K562 treated with DMSO at 1 percent for 12 hours (cell line): ENCODE results near the gene NUDC. TPM values are rescaled to one million over a fixed set of nuclear protein-coding genes. Genes with fewer than 3 reads are reported as not detected.

Experiments
- total RNA-seq: library from RNA; unstranded; fragments of 300-600 nt; gene quantifications from 2 replicates; pipeline ENCODE4 v1.2.3, GENCODE V29; 2022; ENCODE audit not compliant: insufficient read depth

The NUDC gene
- 119 and 122 TPM in 2 replicates for total RNA-seq

GRCh38 chr1:26921540-26922430 is at the start of gene NUDC:
Gene NUDC, plus strand, starts transcription at chr1:26921743. Its CDS starts 106 bp downstream, at chr1:26921849.

GRCh38 chr1:26889551-26890466 is 31.7 kb upstream of the NUDC start, which contains the start of gene GPN2:
Gene GPN2, minus strand, starts transcription at chr1:26890283. Its CDS starts 187 bp downstream, at chr1:26890096.

DNA sequence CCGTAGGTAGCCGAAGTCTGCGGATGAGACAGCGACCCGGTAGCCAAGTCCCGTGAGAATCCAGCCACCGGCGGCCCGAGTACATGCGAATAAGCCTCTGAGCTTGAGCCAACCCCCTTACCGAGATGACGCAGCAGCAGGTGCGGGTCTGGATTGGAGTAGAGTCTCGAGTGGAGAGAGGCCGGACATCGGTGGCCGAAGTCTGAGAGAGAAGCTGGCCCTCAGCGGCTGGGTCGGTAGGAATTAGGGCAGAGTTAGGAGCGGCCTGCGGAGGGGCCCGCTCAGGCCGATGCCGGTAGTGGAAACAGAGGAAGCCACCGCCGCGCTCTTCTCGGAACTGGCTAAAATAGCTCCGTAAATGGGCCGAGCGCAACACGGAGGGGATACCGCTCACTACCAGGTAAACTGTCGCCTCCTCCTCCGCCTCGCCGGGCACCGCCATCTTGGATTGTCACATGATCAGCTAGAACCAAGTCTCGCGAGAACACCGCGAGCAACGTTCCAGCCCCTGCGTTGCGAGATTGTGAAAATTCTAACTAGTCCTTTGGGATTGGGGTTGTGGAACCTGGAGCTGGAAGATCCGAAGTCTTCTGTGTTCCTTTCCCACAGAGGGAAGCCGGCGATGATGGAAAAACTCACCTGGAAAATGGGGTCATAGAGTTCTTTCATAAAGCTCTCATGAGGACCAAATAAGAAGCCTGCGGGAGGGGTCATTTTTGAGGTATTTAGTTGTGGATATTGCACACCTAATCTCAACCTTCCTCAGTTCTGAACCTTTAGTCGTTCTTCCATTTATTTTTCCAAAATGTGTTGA is 21.3 kb upstream of the NUDC start, which contains the start of gene GPATCH3:
TSS of gene GPATCH3 (minus strand) at position 467 of the 814 bp plus-strand sequence. CDS start at position 442, 25 bp downstream.

DNA sequence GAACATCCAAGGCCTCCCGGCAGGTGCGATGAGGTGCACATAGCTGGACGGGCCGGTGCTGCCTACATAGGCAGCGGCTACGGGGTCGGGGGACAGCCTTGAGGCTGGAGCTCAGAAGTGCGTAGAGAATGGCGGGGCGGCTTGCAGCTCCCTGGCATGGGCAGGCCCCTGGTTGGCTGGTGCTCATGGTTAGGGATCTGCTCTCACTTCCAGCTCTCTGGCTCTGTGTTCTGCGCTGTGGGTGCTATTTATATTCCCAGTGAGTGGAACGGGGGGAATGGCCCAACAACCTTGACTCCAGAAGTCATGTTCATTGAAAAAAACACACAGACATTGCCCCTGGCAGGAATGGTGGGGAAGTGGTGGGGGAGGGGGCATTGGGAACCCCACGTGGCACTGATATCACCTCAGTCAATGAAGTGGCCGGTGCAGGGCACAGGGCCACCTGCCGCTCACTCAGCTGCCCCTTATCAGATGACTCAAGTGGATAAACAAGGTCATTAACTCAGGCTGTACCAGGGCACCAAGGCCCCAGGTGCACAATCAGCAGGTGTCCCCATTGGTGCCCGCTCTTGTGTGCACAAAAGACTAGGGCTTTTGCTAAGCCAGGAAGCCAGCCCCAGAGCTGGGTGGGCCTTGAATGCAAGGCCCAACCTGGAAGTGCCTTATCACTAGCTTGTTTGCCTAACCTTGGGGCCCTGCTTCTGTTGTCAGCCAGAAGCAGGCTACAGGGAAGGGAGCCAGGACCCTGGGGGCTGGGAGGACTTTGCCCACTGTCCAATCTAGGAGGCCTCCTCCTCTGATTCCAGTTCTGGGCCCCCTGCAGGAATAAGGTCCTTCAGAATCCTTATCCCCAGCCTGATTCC is 7.6 kb upstream of the NUDC start, which contains the start of gene NR0B2:
TSS of gene NR0B2 (minus strand) at position 222 of the 866 bp plus-strand sequence. CDS start at position 187, 35 bp downstream.

DNA sequence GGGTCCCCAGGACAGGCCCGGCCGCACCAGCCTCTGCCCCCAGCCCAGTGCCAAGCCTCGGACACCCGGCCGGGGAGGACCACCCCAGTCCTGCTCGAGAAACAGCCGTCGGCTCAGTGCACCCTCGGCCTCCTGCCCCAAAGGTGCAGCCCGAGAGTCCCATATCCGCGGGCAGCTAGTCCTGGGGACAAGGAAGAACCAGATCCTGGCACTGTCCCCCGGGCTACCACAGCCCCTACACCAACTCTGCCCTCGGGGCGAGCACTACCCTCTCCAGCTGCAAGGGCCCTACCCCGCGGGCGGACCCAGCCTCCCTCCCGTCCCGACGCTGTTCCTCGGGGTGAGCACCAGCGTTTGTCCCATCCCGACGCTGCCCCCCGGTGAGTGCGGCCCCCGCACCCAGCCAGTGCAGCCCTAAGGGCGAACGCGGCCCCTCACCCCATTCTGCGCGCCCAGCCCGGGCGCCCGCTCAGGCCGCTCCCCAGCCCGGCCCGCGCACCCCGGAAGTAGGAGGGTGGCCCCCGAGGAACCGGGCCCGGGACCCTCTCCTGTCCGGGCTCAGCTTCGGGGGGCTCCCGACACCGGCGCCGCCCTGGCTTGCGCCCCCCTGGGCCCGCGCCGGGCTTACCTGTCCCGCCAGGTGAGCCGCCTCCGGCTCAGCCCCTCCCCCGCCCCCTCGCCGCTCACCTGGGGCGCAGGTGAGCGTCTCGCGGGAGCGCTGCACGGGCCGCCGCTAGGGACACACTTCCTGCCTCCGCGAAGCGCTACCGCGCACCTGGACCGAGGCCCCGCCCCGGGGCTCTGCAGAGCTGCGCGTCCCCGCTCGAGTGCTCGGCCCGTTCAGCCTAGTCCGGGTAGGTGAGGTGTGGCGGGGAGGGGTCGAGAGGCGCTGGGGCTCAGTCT is 38.4 kb downstream of the NUDC start, which contains the start of gene KDF1:
TSS of gene KDF1 (minus strand) at position 747 of the 903 bp plus-strand sequence. CDS start 8,088 bp downstream, outside the sequence.

GRCh38 chr1:26993237-26994019 is 71.9 kb downstream of the NUDC start, which contains the start of gene TRNP1:
Gene TRNP1, plus strand, starts transcription at chr1:26993692. Its CDS starts 95 bp downstream, at chr1:26993787.

Other genes with a start within 250 kb of the NUDC start
- 17.2 and 64.1 TPM in 2 replicates for gene ARID1A, start 225.7 kb upstream of the NUDC start, total RNA-seq
- gene PIGV, start 133.8 kb upstream of the NUDC start, total RNA-seq = 9.1 and 13.2 TPM in 2 replicates
- 13.7 and 29.7 TPM in 2 replicates for gene ZDHHC18, start 95.1 kb upstream of the NUDC start, total RNA-seq
- 4.8 and 5.2 TPM in 2 replicates for gene SFN, start 58.6 kb upstream of the NUDC start, total RNA-seq
- 24.5 and 25.1 TPM in 2 replicates for gene GPN2, start 31.5 kb upstream of the NUDC start, total RNA-seq
- gene GPATCH3, start 21.3 kb upstream of the NUDC start, total RNA-seq = 19.8 and 23.2 TPM in 2 replicates
- gene NR0B2, start 7.8 kb upstream of the NUDC start, total RNA-seq = not detected in 2 replicates
- 3.4 and 3.9 TPM in 2 replicates for gene KDF1, start 38.7 kb downstream of the NUDC start, total RNA-seq
- not detected in 2 replicates for gene TRNP1, start 71.9 kb downstream of the NUDC start, total RNA-seq
- 2.2 and 3.6 TPM in 2 replicates for gene TENT5B, start 91.1 kb downstream of the NUDC start, total RNA-seq
- gene SLC9A1, start 233.4 kb downstream of the NUDC start, total RNA-seq = 9.9 and 20.9 TPM in 2 replicates